Measurements from ENCODE around the gene ERFE.

ERFE gene

GRCh38 chr2:238152771-238153688 lies 5.7 kb upstream of the ERFE start:
- in situ Hi-C loops (cut with HindIII; ENCODE audit: low sequenced_read_pairs), result no loop called here

GRCh38 chr2:238154570-238154969 lies 4.2 kb upstream of the ERFE start:
- in situ Hi-C loops (cut with HindIII; ENCODE audit: low sequenced_read_pairs), result no loop called here

- in situ Hi-C loops (cut with HindIII; ENCODE audit: low sequenced_read_pairs), result no loop called here
Measured at GRCh38 chr2:238155051-238155760, 3.6 kb upstream of the ERFE start.

GRCh38 chr2:238155761-238156694 lies 2.7 kb upstream of the ERFE start:
- in situ Hi-C loops (cut with HindIII; ENCODE audit: low sequenced_read_pairs), result no loop called here

- in situ Hi-C loops (cut with HindIII; ENCODE audit: low sequenced_read_pairs), result no loop called here
Measured at GRCh38 chr2:238157506-238158017, 1.2 kb upstream of the ERFE start.

GRCh38 chr2:238158018-238158508 lies 707 bp upstream of the ERFE start:
- in situ Hi-C loops (cut with HindIII; ENCODE audit: low sequenced_read_pairs), result no loop called here

- in situ Hi-C loops (cut with HindIII; ENCODE audit: low sequenced_read_pairs), result no loop called here
Measured at GRCh38 chr2:238159071-238159539, 335 bp downstream of the ERFE start.

GRCh38 chr2:238159661-238160205 lies 963 bp downstream of the ERFE start:
- in situ Hi-C loops (cut with HindIII; ENCODE audit: low sequenced_read_pairs), result no loop called here

- in situ Hi-C loops (cut with HindIII; ENCODE audit: low sequenced_read_pairs), result no loop called here
Measured at GRCh38 chr2:238160206-238161129, 1.7 kb downstream of the ERFE start.

GRCh38 chr2:238161291-238162051 lies 2.7 kb downstream of the ERFE start:
- in situ Hi-C loops (cut with HindIII; ENCODE audit: low sequenced_read_pairs), result no loop called here

- in situ Hi-C loops (cut with HindIII; ENCODE audit: low sequenced_read_pairs), result no loop called here
Measured at GRCh38 chr2:238162251-238162845, 3.6 kb downstream of the ERFE start.

- in situ Hi-C loops (cut with HindIII; ENCODE audit: low sequenced_read_pairs), result no loop called here
Measured at GRCh38 chr2:238162846-238163441, 4.2 kb downstream of the ERFE start.

GRCh38 chr2:238163481-238164198 lies 4.9 kb downstream of the ERFE start:
- in situ Hi-C loops (cut with HindIII; ENCODE audit: low sequenced_read_pairs), result no loop called here

- in situ Hi-C loops (cut with HindIII; ENCODE audit: low sequenced_read_pairs), result no loop called here
Measured at GRCh38 chr2:238164906-238165287, 6.1 kb downstream of the ERFE start.

GRCh38 chr2:238165288-238165921 lies 6.6 kb downstream of the ERFE start:
- in situ Hi-C loops (cut with HindIII; ENCODE audit: low sequenced_read_pairs), result no loop called here

Measured in endothelial cell of hepatic sinusoid (primary cell).